ENCODE results near the gene VSTM5. TPM values are rescaled to one million over a fixed set of nuclear protein-coding genes. Genes with fewer than 3 reads are reported as not detected.

VSTM5 gene
- total and polyA plus RNA-seq, 5 donors from 2014 or later = 0.28 TPM; not detected in 4

DNA sequence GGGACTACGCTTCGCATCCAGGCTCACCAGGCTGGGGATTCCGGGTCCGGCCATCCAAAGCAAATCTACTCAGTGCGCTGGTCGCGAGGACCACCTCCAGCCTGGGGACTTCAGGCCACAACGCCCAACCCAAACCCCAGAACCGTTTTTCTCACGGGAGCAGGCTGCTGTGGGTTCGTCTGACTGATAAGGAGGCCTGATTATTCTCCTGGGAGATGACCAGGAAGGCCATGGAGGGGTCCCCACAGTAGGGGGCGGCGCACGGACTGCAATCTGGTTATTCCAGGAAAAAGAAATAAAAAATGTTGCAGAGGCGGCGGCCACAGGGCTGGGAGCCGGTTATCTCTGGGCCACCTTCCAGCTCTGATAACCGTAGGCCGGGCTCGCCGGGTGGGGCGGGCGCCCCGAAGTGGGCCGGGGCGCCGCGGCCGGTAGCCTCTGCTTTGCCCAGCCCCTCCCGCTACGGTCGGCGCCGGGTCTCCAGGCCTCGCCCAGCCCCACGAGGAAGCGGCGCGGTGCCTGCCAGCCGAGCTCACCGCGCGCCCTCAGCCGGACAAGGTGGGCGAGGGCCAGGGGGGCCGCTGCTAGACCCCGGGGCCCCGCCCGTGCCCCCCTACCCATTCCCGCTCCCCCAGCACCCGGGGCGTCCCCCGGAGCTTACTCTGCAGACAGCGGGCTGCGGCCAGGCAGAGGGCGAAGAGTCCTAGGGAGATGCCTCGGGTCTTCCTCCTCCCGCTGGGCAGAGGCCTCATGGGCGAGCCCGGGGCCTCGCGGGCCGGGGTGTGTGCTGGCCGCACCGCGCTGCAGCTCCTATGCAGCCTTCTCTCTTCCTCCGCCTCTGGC lies 446 bp downstream of the VSTM5 start:
- no peak overlapping the region for H3K4me3 ChIP-seq (ENCODE audit: low read depth, low read length)
- no peak overlapping the region for H3K27ac ChIP-seq (ENCODE audit: insufficient read depth, low read length, poor library complexity, severe bottlenecking)
- no peak overlapping the region for H3K27ac Mint-ChIP-seq
- peaks cover 35% of the 10 kb centered on the region for H3K27me3 Mint-ChIP-seq
- peaks cover 5% of the 10 kb centered on the region for H3K27me3 ChIP-seq (ENCODE audit: control insufficient read depth, insufficient read depth, low read length)
- no peaks in the 10 kb centered on the region for H3K36me3 Mint-ChIP-seq
- H3K9me3 Mint-ChIP-seq = peaks cover 0 to 2% (median 0%) of the 10 kb centered on the region in 7 donors
- H3K9me3 ChIP-seq (ENCODE audit: control insufficient read depth in 2 of 2, low read length in 2 of 2) = no peaks in the 10 kb centered on the region
- DNase-seq (no peak), ATAC-seq (ENCODE audit: low read depth in 2 of 2) (no peak)
- no peaks in the 10 kb centered on the region for H3K4me1 ChIP-seq (ENCODE audit: control insufficient read depth, insufficient read depth, low read length, poor library complexity, severe bottlenecking)
- peak overlapping the region in 1 of 4 donors; percentile 24 for H3K4me3 Mint-ChIP-seq
- peaks cover 0 to 6% (median 2%) of the 10 kb centered on the region in 4 donors for H3K4me1 Mint-ChIP-seq
- H3K36me3 ChIP-seq (ENCODE audit: control insufficient read depth, insufficient read depth, low read length) = no peaks in the 10 kb centered on the region

GRCh38 chr11:93849201-93849600 lies 1.2 kb downstream of the VSTM5 start:
- Mint-ChIP-seq H3K4me3 (peak overlapping the region in 1 of 4 donors; percentile 40), H3K27me3 (peaks cover 40% of the 10 kb centered on the region)
- no peak for DNase-seq

GRCh38 chr11:93846411-93846810 lies 4.0 kb downstream of the VSTM5 start:
- Mint-ChIP-seq H3K27me3 (peaks cover 18% of the 10 kb centered on the region), H3K4me1 (peaks cover 0 to 6% (median 2%) of the 10 kb centered on the region in 4 donors), H3K36me3 (no peaks in the 10 kb centered on the region), H3K27ac (no peak overlapping the region), H3K9me3 (no peaks in the 10 kb centered on the region), H3K4me3 (no peak overlapping the region)
- Histone ChIP-seq H3K27me3 (ENCODE audit: control insufficient read depth, insufficient read depth, low read length) (peaks cover 2% of the 10 kb centered on the region), H3K27ac (ENCODE audit: insufficient read depth, low read length, poor library complexity, severe bottlenecking) (no peak overlapping the region), H3K9me3 (ENCODE audit: control insufficient read depth in 2 of 2, low read length in 2 of 2) (no peaks in the 10 kb centered on the region), H3K36me3 (ENCODE audit: control insufficient read depth, insufficient read depth, low read length) (no peaks in the 10 kb centered on the region), H3K4me1 (ENCODE audit: control insufficient read depth, insufficient read depth, low read length, poor library complexity, severe bottlenecking) (no peaks in the 10 kb centered on the region), H3K4me3 (ENCODE audit: low read depth, low read length) (no peak overlapping the region)
- DNase-seq (no peak), ATAC-seq (ENCODE audit: low read depth in 2 of 2) (no peak)

More at GRCh38 chr11:93849201-93849600, 1.2 kb downstream of the VSTM5 start:
- Histone ChIP-seq H3K27ac (ENCODE audit: insufficient read depth, low read length, poor library complexity, severe bottlenecking) (no peak overlapping the region), H3K9me3 (ENCODE audit: control insufficient read depth in 2 of 2, low read length in 2 of 2) (no peaks in the 10 kb centered on the region), H3K27me3 (ENCODE audit: control insufficient read depth, insufficient read depth, low read length) (peaks cover 5% of the 10 kb centered on the region), H3K4me3 (ENCODE audit: low read depth, low read length) (no peak overlapping the region), H3K4me1 (ENCODE audit: control insufficient read depth, insufficient read depth, low read length, poor library complexity, severe bottlenecking) (no peaks in the 10 kb centered on the region), H3K36me3 (ENCODE audit: control insufficient read depth, insufficient read depth, low read length) (no peaks in the 10 kb centered on the region)
- Mint-ChIP-seq H3K36me3 (no peaks in the 10 kb centered on the region), H3K9me3 (peaks cover 0 to 2% (median 0%) of the 10 kb centered on the region in 7 donors), H3K4me1 (peaks cover 0 to 6% (median 2%) of the 10 kb centered on the region in 4 donors), H3K27ac (no peak overlapping the region)
- ATAC-seq (ENCODE audit: low read depth in 2 of 2) = no peak

DNA sequence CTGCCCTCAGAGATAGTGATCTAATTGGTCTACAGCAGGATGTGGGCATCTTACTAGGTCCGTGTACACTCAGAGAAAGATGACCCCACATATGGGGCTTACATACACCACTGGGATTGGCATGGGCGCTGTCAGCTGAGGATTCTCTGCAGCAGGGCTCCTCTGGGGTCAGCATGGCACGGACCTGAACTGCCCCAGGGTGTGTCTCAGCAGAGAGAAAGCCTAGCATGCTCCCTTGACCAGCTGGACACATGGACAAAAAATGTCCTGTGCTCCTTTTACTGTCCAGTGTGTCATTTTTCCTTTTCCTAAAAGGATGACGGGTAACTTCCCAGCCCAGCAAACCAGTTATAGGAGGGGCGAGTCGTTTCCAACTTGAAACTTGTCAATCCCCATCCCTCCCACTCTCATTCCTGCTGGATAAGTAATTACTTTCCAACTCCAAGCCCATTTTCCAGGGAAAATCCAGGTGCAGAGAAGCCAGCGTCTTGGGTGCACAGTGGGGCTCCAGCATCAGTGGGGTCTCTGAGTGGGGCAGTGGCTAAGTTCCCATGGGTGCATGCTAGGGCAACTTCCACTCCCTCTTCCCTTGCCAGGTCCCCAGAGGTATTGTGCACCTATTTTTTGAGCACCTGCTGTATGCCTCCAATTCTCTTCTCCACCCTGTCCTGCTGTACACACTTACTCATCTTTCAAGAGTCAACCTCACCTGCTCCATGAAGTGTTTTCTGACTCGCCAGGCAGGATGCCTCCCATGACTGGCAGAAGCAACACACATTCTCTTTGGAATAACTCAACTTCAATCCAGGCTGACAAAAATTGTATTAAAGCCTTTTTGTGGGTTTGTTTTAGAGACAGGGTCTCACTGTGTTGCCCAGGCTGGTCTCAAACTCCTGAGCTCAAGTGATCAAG lies 5.0 kb downstream of the VSTM5 start:
- H3K9me3 Mint-ChIP-seq = no peaks in the 10 kb centered on the region
- H3K27ac Mint-ChIP-seq = no peak overlapping the region
- H3K4me3 Mint-ChIP-seq = no peak overlapping the region
- peaks cover 17% of the 10 kb centered on the region for H3K27me3 Mint-ChIP-seq
- DNase-seq (no peak), ATAC-seq (ENCODE audit: low read depth in 2 of 2) (no peak)
- peaks cover 0 to 4% (median 2%) of the 10 kb centered on the region in 4 donors for H3K4me1 Mint-ChIP-seq
- H3K9me3 ChIP-seq (ENCODE audit: control insufficient read depth in 2 of 2, low read length in 2 of 2) = no peaks in the 10 kb centered on the region
- H3K27ac ChIP-seq (ENCODE audit: insufficient read depth, low read length, poor library complexity, severe bottlenecking) = no peak overlapping the region
- no peaks in the 10 kb centered on the region for H3K4me1 ChIP-seq (ENCODE audit: control insufficient read depth, insufficient read depth, low read length, poor library complexity, severe bottlenecking)
- no peaks in the 10 kb centered on the region for H3K36me3 ChIP-seq (ENCODE audit: control insufficient read depth, insufficient read depth, low read length)
- H3K27me3 ChIP-seq (ENCODE audit: control insufficient read depth, insufficient read depth, low read length) = peaks cover 2% of the 10 kb centered on the region
- H3K36me3 Mint-ChIP-seq = no peaks in the 10 kb centered on the region
- no peak overlapping the region for H3K4me3 ChIP-seq (ENCODE audit: low read depth, low read length)

- Mint-ChIP-seq H3K4me1 (peaks cover 0 to 3% (median 1%) of the 10 kb centered on the region in 4 donors), H3K9me3 (no peaks in the 10 kb centered on the region), H3K4me3 (no peak overlapping the region), H3K27me3 (peaks cover 14% of the 10 kb centered on the region), H3K27ac (no peak overlapping the region), H3K36me3 (no peaks in the 10 kb centered on the region)
- no peak overlapping the region for H3K27ac ChIP-seq (ENCODE audit: insufficient read depth, low read length, poor library complexity, severe bottlenecking)
- no peak overlapping the region for H3K4me3 ChIP-seq (ENCODE audit: low read depth, low read length)
- no peaks in the 10 kb centered on the region for H3K36me3 ChIP-seq (ENCODE audit: control insufficient read depth, insufficient read depth, low read length)
- DNase-seq = no peak
- H3K9me3 ChIP-seq (ENCODE audit: control insufficient read depth in 2 of 2, low read length in 2 of 2) = no peaks in the 10 kb centered on the region
- H3K27me3 ChIP-seq (ENCODE audit: control insufficient read depth, insufficient read depth, low read length) = peaks cover 2% of the 10 kb centered on the region
- H3K4me1 ChIP-seq (ENCODE audit: control insufficient read depth, insufficient read depth, low read length, poor library complexity, severe bottlenecking) = no peaks in the 10 kb centered on the region
- no peak for ATAC-seq (ENCODE audit: low read depth in 2 of 2)
Observed at GRCh38 chr11:93844568-93844967, 5.8 kb downstream of the VSTM5 start.

DNA sequence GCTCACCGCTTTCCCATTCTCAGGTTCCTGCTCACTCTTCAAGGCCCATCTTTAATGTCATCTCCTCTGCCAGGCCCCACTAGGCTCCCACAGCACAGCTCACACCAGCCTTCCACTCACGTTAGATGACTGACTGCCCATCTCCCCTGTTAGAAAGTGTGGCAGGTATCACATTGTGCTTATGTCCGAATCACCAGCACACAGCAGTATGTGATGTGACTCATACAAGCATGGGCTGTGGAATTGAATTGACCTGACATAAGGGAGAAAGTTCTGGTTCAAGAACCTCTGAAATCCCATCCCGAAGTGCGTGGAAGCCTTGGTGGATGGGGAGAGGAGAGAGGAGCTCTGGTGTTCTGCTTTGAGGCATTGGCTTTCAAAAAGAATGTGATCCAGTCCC lies 6.5 kb downstream of the VSTM5 start:
- no peaks in the 10 kb centered on the region for H3K9me3 Mint-ChIP-seq
- Histone ChIP-seq H3K9me3 (ENCODE audit: control insufficient read depth in 2 of 2, low read length in 2 of 2) (no peaks in the 10 kb centered on the region), H3K4me1 (ENCODE audit: control insufficient read depth, insufficient read depth, low read length, poor library complexity, severe bottlenecking) (no peaks in the 10 kb centered on the region), H3K27ac (ENCODE audit: insufficient read depth, low read length, poor library complexity, severe bottlenecking) (no peak overlapping the region), H3K27me3 (ENCODE audit: control insufficient read depth, insufficient read depth, low read length) (peaks cover 2% of the 10 kb centered on the region), H3K4me3 (ENCODE audit: low read depth, low read length) (no peak overlapping the region), H3K36me3 (ENCODE audit: control insufficient read depth, insufficient read depth, low read length) (no peaks in the 10 kb centered on the region)
- H3K36me3 Mint-ChIP-seq = no peaks in the 10 kb centered on the region
- no peak overlapping the region for H3K27ac Mint-ChIP-seq
- H3K27me3 Mint-ChIP-seq = peaks cover 10% of the 10 kb centered on the region
- no peak for ATAC-seq (ENCODE audit: low read depth in 2 of 2)
- no peaks in the 10 kb centered on the region for H3K4me1 Mint-ChIP-seq
- no peak for DNase-seq
- no peak overlapping the region for H3K4me3 Mint-ChIP-seq

GRCh38 chr11:93842461-93842860 lies 8.0 kb downstream of the VSTM5 start:
- Histone ChIP-seq H3K9me3 (ENCODE audit: control insufficient read depth in 2 of 2, low read length in 2 of 2) (no peaks in the 10 kb centered on the region), H3K36me3 (ENCODE audit: control insufficient read depth, insufficient read depth, low read length) (no peaks in the 10 kb centered on the region), H3K27me3 (ENCODE audit: control insufficient read depth, insufficient read depth, low read length) (no peaks in the 10 kb centered on the region), H3K4me3 (ENCODE audit: low read depth, low read length) (no peak overlapping the region), H3K4me1 (ENCODE audit: control insufficient read depth, insufficient read depth, low read length, poor library complexity, severe bottlenecking) (no peaks in the 10 kb centered on the region), H3K27ac (ENCODE audit: insufficient read depth, low read length, poor library complexity, severe bottlenecking) (no peak overlapping the region)
- ATAC-seq (ENCODE audit: low read depth in 2 of 2) (no peak), DNase-seq (no peak)
- no peaks in the 10 kb centered on the region for H3K9me3 Mint-ChIP-seq
- no peak overlapping the region for H3K4me3 Mint-ChIP-seq
- no peaks in the 10 kb centered on the region for H3K36me3 Mint-ChIP-seq
- H3K4me1 Mint-ChIP-seq = no peaks in the 10 kb centered on the region
- no peak overlapping the region for H3K27ac Mint-ChIP-seq
- H3K27me3 Mint-ChIP-seq = peaks cover 4% of the 10 kb centered on the region

All from CD4-positive, CD25-positive, alpha-beta regulatory T cell (primary cell).